ENCODE data around the gene ZNF778. TPM values are rescaled to one million over a fixed set of nuclear protein-coding genes. Genes with fewer than 3 reads are reported as not detected.

The ZNF778 gene
- polyA plus RNA-seq, 1 of the 3 experiments (the other 2 are of a cell fraction): 10.8 TPM

DNA sequence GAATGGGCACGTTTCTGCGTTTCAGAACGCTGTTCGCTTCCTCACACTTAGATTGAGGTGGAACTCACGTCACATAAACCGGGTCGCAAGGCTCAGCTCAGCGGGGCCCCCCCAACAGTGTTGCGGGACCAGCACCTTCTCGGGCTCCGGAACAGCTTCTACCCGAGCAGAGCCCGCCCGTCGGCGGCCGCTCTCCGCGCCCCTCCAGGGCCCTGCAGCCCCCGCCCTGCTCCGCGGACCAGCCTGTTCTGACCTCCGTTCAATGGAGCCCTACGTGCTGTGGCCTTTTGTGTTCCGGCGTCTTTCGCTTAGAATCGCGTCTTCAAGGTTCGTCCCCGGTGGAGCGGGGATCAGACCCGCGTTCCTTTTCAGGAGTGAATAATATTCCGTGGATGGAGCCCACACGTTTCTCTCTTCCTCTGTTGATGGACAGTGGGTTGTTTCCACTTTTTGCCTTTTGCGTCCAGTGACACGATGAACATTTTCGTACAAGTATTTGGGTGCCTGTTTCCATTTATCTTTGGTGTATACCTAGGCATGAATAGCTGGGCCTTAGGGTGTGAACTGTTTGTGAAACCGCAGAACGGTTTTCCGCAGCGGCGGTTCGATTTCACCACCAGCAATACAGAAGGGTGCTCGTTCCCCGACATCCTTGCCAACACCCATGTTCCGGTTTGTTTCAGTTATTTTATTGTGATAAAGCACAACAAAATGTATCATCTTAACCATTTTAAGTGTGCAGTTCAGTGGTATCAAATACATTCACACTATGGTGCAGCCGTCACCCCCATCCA lies 14.9 kb upstream of the ZNF778 start:
- Histone ChIP-seq H2AFZ (ENCODE audit: low read depth) (no peak overlapping the region), H3K36me3 (replicated peaks in 1 of 2; ENCODE audit: control insufficient read depth in 1 of 2, insufficient read depth in 2 of 2, low read length in 1 of 2) (no peaks in the 10 kb centered on the region), H3K4me3 (ENCODE audit: low read depth in 2 of 2, low read length in 1 of 2) (no peak overlapping the region), H3K4me1 (ENCODE audit: control insufficient read depth in 1 of 2, insufficient read depth in 2 of 2, low read depth in 1 of 2, low read length in 1 of 2) (no peaks in the 10 kb centered on the region; a peak in 1 of 4 replicates), H3K27me3 (ENCODE audit: insufficient read depth) (peaks cover 59% of the 10 kb centered on the region), H3K4me2 (no peak overlapping the region), H3K79me2 (ENCODE audit: insufficient read depth) (no peaks in the 10 kb centered on the region), H3K9me3 (no peaks in the 10 kb centered on the region), H3K9ac (no peak overlapping the region), H3K9me2 (no peaks in the 10 kb centered on the region), H4K20me1 (ENCODE audit: insufficient read depth) (no peaks in the 10 kb centered on the region), H3K27ac (ENCODE audit: low read depth in 2 of 2, low read length in 1 of 2) (no peak overlapping the region), H3F3A (replicated peaks; ENCODE audit: insufficient read depth) (peaks cover 19% of the 10 kb centered on the region)
- TF ChIP-seq RCOR1 (IDR thresholded peaks at IDR 0.05; ENCODE audit: low read length) (no peak), MXI1 (IDR thresholded peaks at IDR 0.05; ENCODE audit: low read depth, low read length) (no peak), JUND (IDR thresholded peaks at IDR 0.05) (no peak), POLR2AphosphoS5 (IDR thresholded peaks at IDR 0.05; ENCODE audit: low read depth, low read length) (no peak), RXRA (IDR thresholded peaks at IDR 0.05; ENCODE audit: borderline replicate concordance, low read depth) (no peak), TEAD4 (IDR thresholded peaks at IDR 0.05; ENCODE audit: borderline replicate concordance, insufficient read depth) (no peak), FOXJ3 (CRISPR knock-in tag; IDR thresholded peaks at IDR 0.05) (no peak), TCF12 (IDR thresholded peaks at IDR 0.05) (no peak), EZH2phosphoT487 (IDR thresholded peaks at IDR 0.05; ENCODE audit: borderline replicate concordance, low read depth) (no peak), FOXM1 (IDR thresholded peaks at IDR 0.05; ENCODE audit: low read depth) (no peak), GATA2 (CRISPR knock-in tag; IDR thresholded peaks at IDR 0.05) (no peak), SMC3 (IDR thresholded peaks at IDR 0.05; ENCODE audit: low read depth, low read length) (no peak), SIN3A (IDR thresholded peaks at IDR 0.05; ENCODE audit: borderline replicate concordance, low read depth, low read length) (no peak), EP300 (IDR thresholded peaks at IDR 0.05; ENCODE audit: borderline replicate concordance in 1 of 2, low read depth in 1 of 2, low read length in 1 of 2) (no peak), TAF1 (IDR thresholded peaks at IDR 0.05; ENCODE audit: borderline replicate concordance, low read depth, low read length) (no peak), GABPA (IDR thresholded peaks at IDR 0.05; ENCODE audit: low read depth) (no peak)
- TF ChIP-seq, protein P1, sequence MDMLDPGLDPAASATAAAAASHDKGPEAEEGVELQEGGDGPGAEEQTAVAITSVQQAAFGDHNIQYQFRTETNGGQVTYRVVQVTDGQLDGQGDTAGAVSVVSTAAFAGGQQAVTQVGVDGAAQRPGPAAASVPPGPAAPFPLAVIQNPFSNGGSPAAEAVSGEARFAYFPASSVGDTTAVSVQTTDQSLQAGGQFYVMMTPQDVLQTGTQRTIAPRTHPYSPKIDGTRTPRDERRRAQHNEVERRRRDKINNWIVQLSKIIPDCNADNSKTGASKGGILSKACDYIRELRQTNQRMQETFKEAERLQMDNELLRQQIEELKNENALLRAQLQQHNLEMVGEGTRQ (IDR thresholded peaks at IDR 0.05; ENCODE audit: borderline replicate concordance, low read depth, low read length): no peak
- TF ChIP-seq, protein P2, sequence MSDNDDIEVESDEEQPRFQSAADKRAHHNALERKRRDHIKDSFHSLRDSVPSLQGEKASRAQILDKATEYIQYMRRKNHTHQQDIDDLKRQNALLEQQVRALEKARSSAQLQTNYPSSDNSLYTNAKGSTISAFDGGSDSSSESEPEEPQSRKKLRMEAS (IDR thresholded peaks at IDR 0.05; ENCODE audit: low read depth): no peak
- ChIA-PET POLR2A (interaction anchor here (0.7 kb wide), 1 partner anchor 45 kb away, joined by 3 read pairs; no protein-coding TSS in a partner anchor), CTCF (interaction anchor here (1.0 to 1.1 kb wide), 3 partner anchors 15 to 38 kb away, joined by 3 to 4 read pairs (median 3); partner anchors contain the start of gene ZNF778)
- WGBS (ENCODE audit: low lambda C conversion rate): 62% methylated on average over 48 of the region's 49 CpGs
- no peak for DNase-seq
